CD4-positive, alpha-beta T cell (primary cell): ENCODE measurements around the gene DDA1. TPM values are rescaled to one million over a fixed set of nuclear protein-coding genes. Genes with fewer than 3 reads are reported as not detected.

Experiments
- ATAC-seq: fragments of 200-7000 bp; cut with Tn5 transposase; one replicate; pipeline ENCODE4 v1.10.0; 2022; ENCODE audit warnings: mild to moderate bottlenecking; ENCODE audit not compliant: poor library complexity
- CTCF ChIA-PET: fragments of 350-600 bp; sonication (Branson Sonifier 250); formaldehyde crosslinking; loops from one replicate; lab custom pipeline; 2021; ENCODE audit warnings: antibody characterized with exemption, inconsistent platforms; lab: Charles Lee
- POLR2A ChIA-PET: fragments of 350-600 bp; sonication (Branson Sonifier 250); formaldehyde crosslinking; loops from one replicate; lab custom pipeline; 2021; ENCODE audit warnings: antibody characterized with exemption, inconsistent platforms; lab: Charles Lee
- DNase-seq, 14 experiments: peaks; one replicate each; pipeline ENCODE4 v3.0.0-alpha.2; 2013 to 2020; ENCODE audit warnings: mixed read lengths in 2 of 14
- H3K27ac ChIP-seq, 2 donors: one replicate each; pipeline versions ENCODE4 v1.5.1 to v1.7.0; 2013; ENCODE audit warnings: low read length in 2 of 2, low read depth in 1 of 2, mild to moderate bottlenecking in 1 of 2
- H3K27me3 ChIP-seq, 2 experiments: 1 replicate in 1 of 2; 2 replicates in 1 of 2; pipeline versions ENCODE4 v1.6.1 to v1.7.0; 2013; ENCODE audit warnings: low read length in 2 of 2, control low read depth in 1 of 2, mild to moderate bottlenecking in 1 of 2, moderate library complexity in 1 of 2; ENCODE audit not compliant: insufficient read depth in 2 of 2, control insufficient read depth in 1 of 2
- H3K36me3 ChIP-seq: one replicate; pipeline ENCODE4 v1.6.1; 2013; ENCODE audit warnings: low read length, control low read depth; ENCODE audit not compliant: insufficient read depth
- H3K4me1 ChIP-seq: one replicate; pipeline ENCODE4 v1.6.1; 2013; ENCODE audit warnings: low read length, control low read depth; ENCODE audit not compliant: insufficient read depth
- H3K4me3 ChIP-seq: one replicate; pipeline ENCODE4 v1.5.1; 2013; ENCODE audit warnings: mild to moderate bottlenecking, low read length, moderate library complexity
- H3K9me3 ChIP-seq, 2 experiments: 1 replicate in 1 of 2; 2 replicates in 1 of 2; pipeline versions ENCODE4 v1.6.1 to v1.7.0; 2013; ENCODE audit warnings: low read length in 2 of 2, mild to moderate bottlenecking in 2 of 2, control low read depth in 1 of 2, moderate library complexity in 1 of 2; ENCODE audit not compliant: control insufficient read depth in 1 of 2, insufficient read depth in 1 of 2
- H3K27ac Mint-ChIP-seq: one replicate; pipeline ENCODE4 v1.8.0; 2020; ENCODE audit warnings: mixed read lengths
- H3K27me3 Mint-ChIP-seq: one replicate; pipeline ENCODE4 v1.8.0; 2021; ENCODE audit warnings: mixed read lengths
- H3K36me3 Mint-ChIP-seq: one replicate; pipeline ENCODE4 v1.8.0; 2021; ENCODE audit warnings: low read depth, mixed read lengths
- H3K4me1 Mint-ChIP-seq: one replicate; pipeline ENCODE4 v1.8.0; 2021; ENCODE audit warnings: low read depth, mixed read lengths
- H3K4me3 Mint-ChIP-seq: one replicate; pipeline ENCODE4 v1.8.0; 2020; ENCODE audit warnings: mild to moderate bottlenecking, mixed read lengths
- H3K9me3 Mint-ChIP-seq: one replicate; pipeline ENCODE4 v1.8.0; 2020; ENCODE audit warnings: mixed read lengths
- CTCF ChIP-seq: fragments of 200-600 bp; IDR thresholded peaks from one replicate; pipeline ENCODE4 v1.8.0; 2022; ENCODE audit warnings: antibody characterized with exemption, mild to moderate bottlenecking
- intact Hi-C, 2 experiments: fragments of 100-400 bp; cut with DNase I in 1 of 2; cut with micrococcal nuclease in 1 of 2; formaldehyde crosslinking; loops; one replicate each; pipeline versions ENCODE4 v1.15.1 to v1.9.0; 2023 to 2025; cut with DNase I, micrococcal nuclease
- total RNA-seq, 174 experiments: library from RNA in 2 of 174; stranded (reverse) in 2 of 174; gene quantifications; one replicate each; pipeline ENCODE4 v1.2.3 and lab custom pipeline; 2021 to 2026

The DDA1 gene
- total RNA-seq, 2 experiments from 2014 or later = 41.4 to 43.4 TPM

DNA sequence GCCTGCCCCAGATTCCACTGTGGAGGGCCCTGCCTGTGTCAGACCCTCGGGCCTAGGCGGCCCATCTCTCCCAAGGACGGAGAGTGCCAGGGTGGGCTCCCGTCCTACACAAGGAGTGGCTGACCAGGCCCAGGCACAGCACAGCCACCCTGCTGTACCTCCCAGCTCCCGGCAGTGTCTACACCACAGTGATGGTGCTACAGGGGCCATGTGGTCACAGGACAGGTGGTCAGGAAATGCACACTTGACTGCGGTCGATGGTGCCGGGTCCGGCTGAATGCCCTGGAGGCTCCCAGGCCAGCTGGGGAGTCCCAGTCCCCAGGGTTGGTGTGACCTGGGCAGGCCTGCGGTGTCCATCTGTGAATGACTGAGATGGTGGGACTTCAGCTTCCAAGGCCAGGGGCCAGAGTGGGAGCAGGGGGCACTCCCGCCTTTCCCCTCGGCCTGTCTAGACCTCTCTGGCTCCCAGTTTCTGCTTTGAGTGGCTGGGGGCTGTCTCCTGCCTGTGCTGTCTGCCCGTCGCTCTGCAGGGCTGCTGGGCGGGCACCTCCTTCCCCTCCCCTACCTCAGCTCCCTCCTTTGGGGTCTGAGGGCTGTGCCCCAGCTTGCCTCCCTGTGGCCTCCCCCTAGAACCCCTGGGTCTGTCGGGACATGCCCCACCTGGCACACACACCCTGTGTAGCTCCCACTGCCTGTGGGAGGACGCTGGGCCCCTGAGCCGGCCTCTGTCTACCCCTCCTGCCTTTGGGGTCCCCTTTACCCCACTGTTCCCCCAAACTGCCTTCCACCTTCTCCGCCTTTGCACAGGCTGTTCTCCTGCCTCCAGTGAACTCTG, 12.5 kb downstream of the DDA1 start:
- Histone ChIP-seq H3K27ac (no peak overlapping the region), H3K4me3 (no peak overlapping the region), H3K9me3 (peaks cover 0 to 7% of the 10 kb centered on the region in 2 experiments), H3K36me3 (peaks cover 31% of the 10 kb centered on the region), H3K27me3 (no peaks in the 10 kb centered on the region), H3K4me1 (peaks cover 13% of the 10 kb centered on the region)
- peak overlapping the region; percentile 20 for H3K4me3 Mint-ChIP-seq
- H3K9me3 Mint-ChIP-seq = no peaks in the 10 kb centered on the region
- ATAC-seq (no peak), DNase-seq (no peak)
- no peak for TF ChIP-seq CTCF
- peaks cover 6% of the 10 kb centered on the region for H3K4me1 Mint-ChIP-seq
- intact Hi-C loops = no loop called here
- H3K27me3 Mint-ChIP-seq = no peaks in the 10 kb centered on the region
- CTCF ChIA-PET = interaction anchor here (0.8 kb wide), 1 partner anchor 21 kb away, joined by 3 read pairs; no protein-coding TSS in a partner anchor
- H3K27ac Mint-ChIP-seq = peak overlapping the region; percentile 33
- H3K36me3 Mint-ChIP-seq = peaks cover 36% of the 10 kb centered on the region
- POLR2A ChIA-PET = interaction anchor here (2.1 kb wide), 1 partner anchor 11 kb away, joined by 7 read pairs; no protein-coding TSS in a partner anchor

DNA sequence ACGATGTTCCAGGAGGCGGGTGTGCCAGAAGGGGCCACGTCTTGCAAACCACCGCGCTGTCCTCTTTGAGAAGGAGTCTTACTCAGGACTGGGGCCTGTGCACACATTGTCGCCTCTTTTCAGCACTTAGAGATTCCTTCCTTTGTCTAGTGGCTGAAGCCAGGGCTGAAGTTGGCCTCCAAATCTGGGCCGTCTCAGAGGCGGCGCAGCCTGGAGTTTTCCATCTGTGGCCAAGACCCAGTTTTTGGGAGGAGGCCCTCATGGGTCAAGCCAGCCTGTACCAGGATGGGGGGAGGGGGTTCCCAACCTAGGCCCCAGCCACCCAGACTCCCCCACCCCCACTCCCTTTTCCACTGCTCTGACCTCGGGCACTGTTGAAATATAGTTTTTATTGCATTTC, 13.5 kb downstream of the DDA1 start:
- peaks cover 7% of the 10 kb centered on the region for H3K4me1 ChIP-seq
- H3K36me3 ChIP-seq = peaks cover 31% of the 10 kb centered on the region
- no peak for TF ChIP-seq CTCF
- H3K4me3 Mint-ChIP-seq = peak overlapping the region; percentile 46
- H3K4me1 Mint-ChIP-seq = peaks cover 6% of the 10 kb centered on the region
- POLR2A ChIA-PET = interaction anchor here (2.1 kb wide), 1 partner anchor 10 kb away, joined by 7 read pairs; no protein-coding TSS in a partner anchor
- peaks cover 0 to 7% of the 10 kb centered on the region in 2 experiments for H3K9me3 ChIP-seq
- no peak overlapping the region for H3K27ac ChIP-seq
- H3K9me3 Mint-ChIP-seq = no peaks in the 10 kb centered on the region
- CTCF ChIA-PET = no interaction called here
- ATAC-seq (no peak), DNase-seq (no peak)
- H3K36me3 Mint-ChIP-seq = peaks cover 26% of the 10 kb centered on the region
- peak overlapping the region; percentile 33 for H3K27ac Mint-ChIP-seq
- no peak overlapping the region for H3K4me3 ChIP-seq
- intact Hi-C loops = no loop called here
- no peaks in the 10 kb centered on the region for H3K27me3 Mint-ChIP-seq
- no peaks in the 10 kb centered on the region for H3K27me3 ChIP-seq

DNA sequence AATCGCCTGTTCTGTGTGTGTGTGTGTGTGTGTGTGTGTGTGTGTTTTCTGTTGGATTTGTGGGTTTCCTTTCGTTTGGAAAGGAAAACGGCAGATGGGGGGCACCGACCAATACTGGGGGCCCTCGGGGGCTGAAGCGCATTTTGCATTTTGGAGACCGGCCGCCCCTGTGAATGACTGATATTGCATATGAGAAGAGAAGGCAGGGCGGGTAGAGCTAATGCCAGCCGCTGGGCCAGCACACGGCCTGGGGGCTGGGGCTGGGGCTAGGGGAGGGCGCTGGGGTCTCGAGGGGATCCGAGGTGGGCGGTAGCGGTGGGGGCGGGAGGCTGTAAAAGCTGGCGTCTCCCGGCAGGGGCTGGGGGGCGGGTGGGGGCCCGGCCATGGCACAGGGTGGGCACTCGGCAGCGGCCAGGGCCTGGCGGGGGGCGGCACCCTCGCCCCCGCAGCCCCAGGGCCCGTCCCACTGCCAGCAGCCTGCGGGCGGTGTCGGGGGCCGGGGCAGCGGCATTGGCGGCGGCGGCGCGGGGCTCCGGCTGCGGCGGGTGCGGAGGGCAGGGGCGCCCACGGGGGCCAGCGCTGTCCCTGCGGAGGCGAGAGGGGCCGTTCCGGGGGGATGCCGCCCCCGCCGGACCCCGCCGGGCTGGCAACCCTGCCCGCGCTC, 14.1 kb downstream of the DDA1 start:
- H3K4me1 Mint-ChIP-seq = peaks cover 6% of the 10 kb centered on the region
- Histone ChIP-seq H3K4me1 (peaks cover 12% of the 10 kb centered on the region), H3K36me3 (peaks cover 31% of the 10 kb centered on the region), H3K27me3 (no peaks in the 10 kb centered on the region), H3K9me3 (peaks cover 0 to 7% of the 10 kb centered on the region in 2 experiments), H3K27ac (no peak overlapping the region), H3K4me3 (no peak overlapping the region)
- no peak overlapping the region for H3K27ac Mint-ChIP-seq
- peaks cover 24% of the 10 kb centered on the region for H3K36me3 Mint-ChIP-seq
- intact Hi-C loops = no loop called here
- DNase-seq = no peak
- peak overlapping the region; percentile 34 for H3K4me3 Mint-ChIP-seq
- ATAC-seq = no peak
- ChIA-PET POLR2A (no interaction called here), CTCF (no interaction called here)
- no peaks in the 10 kb centered on the region for H3K9me3 Mint-ChIP-seq
- H3K27me3 Mint-ChIP-seq = no peaks in the 10 kb centered on the region
- TF ChIP-seq CTCF = no peak
